Measurements from ENCODE around the gene SEMA3A.
"Not testable (repeated sequence)": the region's sequence is repeated elsewhere in the genome, so short reads cannot be mapped to it uniquely, and the experiment has no call there.

DNA sequence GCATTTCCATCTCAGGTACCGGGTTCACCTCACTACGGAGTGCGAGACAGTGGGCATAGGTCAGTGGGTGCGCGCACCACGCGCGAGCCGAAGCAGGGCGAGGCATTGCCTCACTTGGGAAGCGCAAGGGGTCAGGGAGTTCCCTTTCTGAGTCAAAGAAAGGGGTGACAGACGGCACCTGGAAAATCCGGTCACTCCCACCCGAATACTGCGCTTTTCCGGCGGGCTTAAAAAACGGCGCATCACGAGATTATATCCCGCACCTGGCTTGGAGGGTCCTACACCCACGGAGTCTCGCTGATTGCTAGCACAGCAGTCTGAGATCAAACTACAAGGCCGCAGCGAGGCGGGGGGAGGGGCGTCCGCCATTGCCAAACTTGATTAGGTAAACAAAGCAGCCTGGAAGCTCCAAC, 132.1 kb downstream of the SEMA3A start:
- TF ChIP-seq, protein P1, sequence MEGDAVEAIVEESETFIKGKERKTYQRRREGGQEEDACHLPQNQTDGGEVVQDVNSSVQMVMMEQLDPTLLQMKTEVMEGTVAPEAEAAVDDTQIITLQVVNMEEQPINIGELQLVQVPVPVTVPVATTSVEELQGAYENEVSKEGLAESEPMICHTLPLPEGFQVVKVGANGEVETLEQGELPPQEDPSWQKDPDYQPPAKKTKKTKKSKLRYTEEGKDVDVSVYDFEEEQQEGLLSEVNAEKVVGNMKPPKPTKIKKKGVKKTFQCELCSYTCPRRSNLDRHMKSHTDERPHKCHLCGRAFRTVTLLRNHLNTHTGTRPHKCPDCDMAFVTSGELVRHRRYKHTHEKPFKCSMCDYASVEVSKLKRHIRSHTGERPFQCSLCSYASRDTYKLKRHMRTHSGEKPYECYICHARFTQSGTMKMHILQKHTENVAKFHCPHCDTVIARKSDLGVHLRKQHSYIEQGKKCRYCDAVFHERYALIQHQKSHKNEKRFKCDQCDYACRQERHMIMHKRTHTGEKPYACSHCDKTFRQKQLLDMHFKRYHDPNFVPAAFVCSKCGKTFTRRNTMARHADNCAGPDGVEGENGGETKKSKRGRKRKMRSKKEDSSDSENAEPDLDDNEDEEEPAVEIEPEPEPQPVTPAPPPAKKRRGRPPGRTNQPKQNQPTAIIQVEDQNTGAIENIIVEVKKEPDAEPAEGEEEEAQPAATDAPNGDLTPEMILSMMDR (IDR thresholded peaks at IDR 0.05): not testable (repeated sequence)
- not testable (repeated sequence) for TF ChIP-seq POLR2AphosphoS5 (IDR thresholded peaks at IDR 0.05; ENCODE audit: low read depth, low read length)

Measured in Panc1 (cell line).